ENCODE results near the gene SURF1.
"Not testable (repeated sequence)": the region's sequence is repeated elsewhere in the genome, so short reads cannot be mapped to it uniquely, and the experiment has no call there.

Gene SURF1

DNA sequence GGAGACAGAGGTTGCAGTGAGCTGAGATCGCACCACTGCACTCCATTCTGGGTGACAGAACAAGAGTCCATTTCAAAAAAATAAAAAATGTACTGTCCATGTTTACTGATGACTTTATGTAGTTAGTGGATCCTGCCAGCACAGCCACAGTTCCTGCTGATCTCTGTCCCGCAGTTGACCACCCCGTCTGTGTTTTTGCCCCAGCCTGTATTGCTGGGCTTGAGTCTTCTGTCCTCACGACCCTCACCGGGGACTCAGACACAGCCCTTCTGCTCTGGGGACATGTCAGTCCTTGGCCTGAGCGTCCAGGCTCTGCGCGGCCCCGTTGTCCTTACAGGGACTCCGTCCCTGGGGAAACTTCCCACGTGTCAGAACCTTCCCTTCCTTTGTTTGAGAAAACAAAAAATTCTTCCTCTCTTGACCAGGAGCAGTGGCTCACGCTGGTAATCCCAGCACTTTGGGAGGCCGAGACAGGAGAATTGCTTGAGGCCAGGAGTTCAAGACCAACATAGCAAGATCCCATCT, 34.8 kb downstream of the SURF1 start:
- no peak for DNase-seq (ENCODE audit: low read depth in 2 of 2)

- DNase-seq (ENCODE audit: low read depth in 2 of 2), result no peak
Measured at GRCh38 chr9:133320421-133320881, 35.8 kb downstream of the SURF1 start.

- DNase-seq (ENCODE audit: low read depth in 2 of 2), result not testable (repeated sequence)
Measured at GRCh38 chr9:133317551-133317950, 38.7 kb downstream of the SURF1 start.

- DNase-seq (ENCODE audit: low read depth in 2 of 2), result no peak
Measured at GRCh38 chr9:133315997-133316396, 40.3 kb downstream of the SURF1 start.

- DNase-seq (ENCODE audit: low read depth in 2 of 2), result no peak
Measured at GRCh38 chr9:133309608-133310007, 46.7 kb downstream of the SURF1 start.

- DNase-seq (ENCODE audit: low read depth in 2 of 2), result no peak
Measured at GRCh38 chr9:133307301-133307700, 49.0 kb downstream of the SURF1 start.

GRCh38 chr9:133306242-133307204, 49.8 kb downstream of the SURF1 start:
- DNase-seq (ENCODE audit: low read depth in 2 of 2), result no peak

GRCh38 chr9:133305731-133306130, 50.6 kb downstream of the SURF1 start:
- no peak for DNase-seq (ENCODE audit: low read depth in 2 of 2)

GRCh38 chr9:133304477-133305377, 51.6 kb downstream of the SURF1 start:
- no peak for DNase-seq (ENCODE audit: low read depth in 2 of 2)

GRCh38 chr9:133304158-133304470, 52.2 kb downstream of the SURF1 start:
- no peak for DNase-seq (ENCODE audit: low read depth in 2 of 2)

GRCh38 chr9:133303266-133304157, 52.8 kb downstream of the SURF1 start:
- no peak for DNase-seq (ENCODE audit: low read depth in 2 of 2)

Data from stimulated activated CD8-positive, alpha-beta memory T cell treated with anti-CD3 and anti-CD28 coated beads, Interleukin-7, amount 100 ng/mL, for 1 hour (primary cell).